HL-60 (cell line): ENCODE measurements around the gene GPR39.

Experiments
- POLR2AphosphoS5 ChIP-seq: IDR thresholded peaks from 2 replicates; pipeline ENCODE4 v1.6.1; 2012; ENCODE audit warnings: low read depth
- TF ChIP-seq, protein P1 (sequence below): IDR thresholded peaks from 2 replicates; pipeline ENCODE4 v1.6.1; 2012; ENCODE audit warnings: low read depth; ENCODE audit not compliant: insufficient replicate concordance

DNA sequence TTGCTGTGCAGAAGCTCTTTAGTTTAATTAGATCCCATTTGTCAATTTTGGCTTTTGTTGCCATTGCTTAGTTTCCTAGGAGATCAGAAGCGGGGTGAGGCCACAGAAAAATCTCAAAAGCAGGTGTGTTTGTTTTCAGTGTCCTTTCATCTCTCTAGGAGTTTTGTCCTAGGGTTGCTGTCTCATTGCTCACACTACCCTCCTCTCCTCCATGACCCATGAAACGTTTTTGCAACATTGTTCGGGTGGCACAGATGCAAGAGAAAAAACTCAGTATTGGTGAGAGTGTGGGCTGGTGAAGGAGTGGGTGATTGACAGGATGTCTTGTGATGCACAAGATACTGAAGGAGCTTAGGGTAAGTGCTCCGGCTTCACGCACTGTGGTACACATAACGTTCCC, 149.8 kb downstream of the GPR39 start:
- TF ChIP-seq POLR2AphosphoS5: no peak
- TF ChIP-seq, protein P1, sequence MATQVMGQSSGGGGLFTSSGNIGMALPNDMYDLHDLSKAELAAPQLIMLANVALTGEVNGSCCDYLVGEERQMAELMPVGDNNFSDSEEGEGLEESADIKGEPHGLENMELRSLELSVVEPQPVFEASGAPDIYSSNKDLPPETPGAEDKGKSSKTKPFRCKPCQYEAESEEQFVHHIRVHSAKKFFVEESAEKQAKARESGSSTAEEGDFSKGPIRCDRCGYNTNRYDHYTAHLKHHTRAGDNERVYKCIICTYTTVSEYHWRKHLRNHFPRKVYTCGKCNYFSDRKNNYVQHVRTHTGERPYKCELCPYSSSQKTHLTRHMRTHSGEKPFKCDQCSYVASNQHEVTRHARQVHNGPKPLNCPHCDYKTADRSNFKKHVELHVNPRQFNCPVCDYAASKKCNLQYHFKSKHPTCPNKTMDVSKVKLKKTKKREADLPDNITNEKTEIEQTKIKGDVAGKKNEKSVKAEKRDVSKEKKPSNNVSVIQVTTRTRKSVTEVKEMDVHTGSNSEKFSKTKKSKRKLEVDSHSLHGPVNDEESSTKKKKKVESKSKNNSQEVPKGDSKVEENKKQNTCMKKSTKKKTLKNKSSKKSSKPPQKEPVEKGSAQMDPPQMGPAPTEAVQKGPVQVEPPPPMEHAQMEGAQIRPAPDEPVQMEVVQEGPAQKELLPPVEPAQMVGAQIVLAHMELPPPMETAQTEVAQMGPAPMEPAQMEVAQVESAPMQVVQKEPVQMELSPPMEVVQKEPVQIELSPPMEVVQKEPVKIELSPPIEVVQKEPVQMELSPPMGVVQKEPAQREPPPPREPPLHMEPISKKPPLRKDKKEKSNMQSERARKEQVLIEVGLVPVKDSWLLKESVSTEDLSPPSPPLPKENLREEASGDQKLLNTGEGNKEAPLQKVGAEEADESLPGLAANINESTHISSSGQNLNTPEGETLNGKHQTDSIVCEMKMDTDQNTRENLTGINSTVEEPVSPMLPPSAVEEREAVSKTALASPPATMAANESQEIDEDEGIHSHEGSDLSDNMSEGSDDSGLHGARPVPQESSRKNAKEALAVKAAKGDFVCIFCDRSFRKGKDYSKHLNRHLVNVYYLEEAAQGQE: no peak
